Calu3 (cell line): ENCODE data around the gene FAM83D. TPM values are rescaled to one million over a fixed set of nuclear protein-coding genes. Genes with fewer than 3 reads are reported as not detected.

Experiments
- BruUV-seq: library from RNA; stranded (reverse); fragments of 400-500 nt; replicated peaks from 2 replicates; lab custom pipeline; 2021; lab: Mats Ljungman, UMichigan
- CTCF ChIA-PET: fragments of 300-600 bp; sonication (Branson Sonifier 250); formaldehyde crosslinking; loops from one replicate; lab custom pipeline; 2022; ENCODE audit warnings: antibody characterized with exemption; lab: Charles Lee
- DNase-seq: peaks from one replicate; pipeline ENCODE4 v3.0.0; 2022
- H3K27ac Mint-ChIP-seq: one replicate; pipeline ENCODE4 v1.8.0; 2022; ENCODE audit warnings: mixed read lengths; ENCODE audit not compliant: unreplicated experiment
- H3K27me3 Mint-ChIP-seq: one replicate; pipeline ENCODE4 v1.8.0; 2022; ENCODE audit warnings: mixed read lengths; ENCODE audit not compliant: unreplicated experiment
- H3K36me3 Mint-ChIP-seq: one replicate; pipeline ENCODE4 v1.8.0; 2022; ENCODE audit warnings: mild to moderate bottlenecking, moderate library complexity, mixed read lengths; ENCODE audit not compliant: insufficient read depth, unreplicated experiment
- H3K4me1 Mint-ChIP-seq: one replicate; pipeline ENCODE4 v1.8.0; 2022; ENCODE audit warnings: mild to moderate bottlenecking, low read depth, mixed read lengths; ENCODE audit not compliant: unreplicated experiment
- H3K4me3 Mint-ChIP-seq: one replicate; pipeline ENCODE4 v1.8.0; 2022; ENCODE audit warnings: mild to moderate bottlenecking, low read depth, moderate library complexity, mixed read lengths; ENCODE audit not compliant: unreplicated experiment
- H3K9me3 Mint-ChIP-seq: one replicate; pipeline ENCODE4 v1.8.0; 2022; ENCODE audit warnings: low read depth, mixed read lengths; ENCODE audit not compliant: unreplicated experiment
- intact Hi-C: fragments of 100-400 bp; cut with micrococcal nuclease; formaldehyde crosslinking; loops from one replicate; pipeline ENCODE4 v1.10.0; 2022; ENCODE audit not compliant: unreplicated experiment
- total RNA-seq: library from RNA; stranded (reverse); gene quantifications from 2 replicates; pipeline ENCODE4 v1.2.3, GENCODE V29; 2022
- TF ChIP-seq, protein P1 (sequence below): fragments of 200-600 bp; IDR thresholded peaks from one replicate; pipeline ENCODE4 v1.8.0; 2022; ENCODE audit warnings: antibody characterized with exemption; ENCODE audit not compliant: unreplicated experiment

Gene FAM83D
- total RNA-seq, 1 experiment from 2014 or later: 84.0 TPM

DNA sequence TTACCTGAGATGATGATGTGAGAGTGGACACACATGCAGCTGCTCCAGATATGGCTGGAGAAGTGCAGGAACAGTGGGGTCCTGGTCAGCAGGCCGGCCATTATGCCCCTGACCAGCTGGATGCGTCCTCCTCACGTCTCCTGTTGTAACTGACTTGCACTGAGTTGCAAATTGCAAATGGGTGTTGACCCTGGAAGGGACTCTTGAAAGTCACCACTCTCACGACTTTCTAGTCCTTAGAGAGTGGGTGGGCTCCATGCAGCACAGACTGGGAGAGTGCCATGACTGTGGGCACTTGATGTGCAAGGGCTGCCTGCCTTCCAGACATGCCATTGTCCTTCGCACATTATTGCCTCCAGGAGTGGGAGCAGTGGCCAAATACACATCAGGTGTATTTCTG is 10.8 kb downstream of the FAM83D start:
- DNase-seq: no peak
- Mint-ChIP-seq H3K36me3 (peaks cover 19% of the 10 kb centered on the region), H3K27ac (no peak overlapping the region), H3K4me3 (no peak overlapping the region), H3K9me3 (no peaks in the 10 kb centered on the region), H3K4me1 (peaks cover 56% of the 10 kb centered on the region), H3K27me3 (no peaks in the 10 kb centered on the region)
- intact Hi-C loops: no loop called here
- CTCF ChIA-PET: no interaction called here
- BruUV-seq: no TSS peak
- TF ChIP-seq, protein P1, sequence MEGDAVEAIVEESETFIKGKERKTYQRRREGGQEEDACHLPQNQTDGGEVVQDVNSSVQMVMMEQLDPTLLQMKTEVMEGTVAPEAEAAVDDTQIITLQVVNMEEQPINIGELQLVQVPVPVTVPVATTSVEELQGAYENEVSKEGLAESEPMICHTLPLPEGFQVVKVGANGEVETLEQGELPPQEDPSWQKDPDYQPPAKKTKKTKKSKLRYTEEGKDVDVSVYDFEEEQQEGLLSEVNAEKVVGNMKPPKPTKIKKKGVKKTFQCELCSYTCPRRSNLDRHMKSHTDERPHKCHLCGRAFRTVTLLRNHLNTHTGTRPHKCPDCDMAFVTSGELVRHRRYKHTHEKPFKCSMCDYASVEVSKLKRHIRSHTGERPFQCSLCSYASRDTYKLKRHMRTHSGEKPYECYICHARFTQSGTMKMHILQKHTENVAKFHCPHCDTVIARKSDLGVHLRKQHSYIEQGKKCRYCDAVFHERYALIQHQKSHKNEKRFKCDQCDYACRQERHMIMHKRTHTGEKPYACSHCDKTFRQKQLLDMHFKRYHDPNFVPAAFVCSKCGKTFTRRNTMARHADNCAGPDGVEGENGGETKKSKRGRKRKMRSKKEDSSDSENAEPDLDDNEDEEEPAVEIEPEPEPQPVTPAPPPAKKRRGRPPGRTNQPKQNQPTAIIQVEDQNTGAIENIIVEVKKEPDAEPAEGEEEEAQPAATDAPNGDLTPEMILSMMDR: no peak

DNA sequence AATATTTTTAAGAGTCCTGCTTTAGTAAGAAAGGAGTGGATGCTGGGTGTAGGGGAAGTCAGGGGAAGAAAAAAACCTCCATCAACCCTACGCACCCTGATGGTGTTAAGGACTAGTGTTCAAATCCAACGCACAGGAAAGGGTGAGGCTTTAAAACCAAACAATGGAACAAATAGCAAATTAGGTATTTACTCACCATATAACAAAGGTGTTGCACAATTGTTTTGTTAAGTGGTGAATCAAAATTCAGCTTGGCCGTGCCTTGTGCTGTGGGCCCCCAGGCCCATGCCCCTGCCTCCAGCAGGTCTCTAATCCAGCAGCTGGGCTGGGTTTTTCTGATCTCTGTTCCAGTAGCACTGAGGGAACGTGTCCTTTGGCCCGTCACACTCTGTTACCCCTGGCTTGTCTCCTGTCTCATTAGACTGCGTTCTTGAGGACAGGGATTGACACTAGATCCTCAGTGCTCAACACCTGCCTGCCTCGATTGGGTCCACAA is 11.8 kb downstream of the FAM83D start:
- no TSS peak for BruUV-seq

DNA sequence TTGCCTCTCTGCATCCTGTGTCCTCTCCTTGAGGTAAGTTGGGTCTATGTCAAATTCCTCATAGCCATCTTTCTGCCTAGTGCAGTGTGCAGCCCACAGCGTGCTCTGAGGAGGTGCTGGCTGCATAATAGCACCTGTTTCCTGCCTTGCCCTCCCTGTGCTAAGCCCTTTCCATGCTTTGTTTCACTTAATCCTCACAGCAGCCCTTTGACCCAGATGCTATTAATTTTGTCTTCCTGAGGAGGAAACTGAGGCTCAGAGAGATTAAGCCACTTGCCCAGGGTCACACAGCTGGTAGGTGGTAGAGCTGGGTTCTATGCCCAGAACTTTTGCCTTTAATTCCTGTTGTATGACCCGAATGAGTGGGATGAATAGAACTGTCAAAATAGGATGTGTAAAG is 13.5 kb downstream of the FAM83D start:
- DNase-seq: no peak
- Mint-ChIP-seq H3K4me3 (no peak overlapping the region), H3K4me1 (peaks cover 38% of the 10 kb centered on the region), H3K36me3 (peaks cover 17% of the 10 kb centered on the region), H3K27me3 (no peaks in the 10 kb centered on the region), H3K9me3 (no peaks in the 10 kb centered on the region), H3K27ac (no peak overlapping the region)
- TF ChIP-seq, protein P1: no peak
- intact Hi-C loops: no loop called here
- no TSS peak for BruUV-seq
- CTCF ChIA-PET: no interaction called here

More for the DNA sequence above, 11.8 kb downstream of the FAM83D start:
- Mint-ChIP-seq H3K4me3 (no peak overlapping the region), H3K36me3 (peaks cover 24% of the 10 kb centered on the region), H3K4me1 (peaks cover 47% of the 10 kb centered on the region), H3K9me3 (no peaks in the 10 kb centered on the region), H3K27ac (no peak overlapping the region), H3K27me3 (no peaks in the 10 kb centered on the region)
- CTCF ChIA-PET: no interaction called here
- TF ChIP-seq, protein P1: no peak
- no peak for DNase-seq
- intact Hi-C loops: no loop called here

DNA sequence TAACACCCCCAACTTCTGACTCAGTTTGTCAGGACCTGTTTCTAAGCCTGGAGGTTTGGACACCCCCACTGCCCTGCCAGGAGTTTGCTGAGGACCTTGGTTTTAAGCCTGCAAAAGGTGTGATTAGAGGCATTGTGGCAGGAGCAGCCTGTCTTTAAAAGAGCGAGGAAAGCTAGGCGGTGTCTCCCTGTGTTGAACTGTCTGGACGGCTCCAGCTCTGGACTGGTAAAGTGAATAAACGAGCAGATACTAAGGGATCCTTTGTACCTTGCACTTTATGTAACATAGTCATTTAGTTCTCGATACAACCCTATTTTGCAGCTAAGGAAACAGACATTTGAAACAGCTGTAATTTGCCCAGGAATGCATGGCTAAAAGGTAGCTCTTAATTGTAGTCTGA is 14.4 kb downstream of the FAM83D start:
- CTCF ChIA-PET: no interaction called here
- Mint-ChIP-seq H3K36me3 (peaks cover 17% of the 10 kb centered on the region), H3K27ac (peak overlapping the region; percentile 7), H3K9me3 (no peaks in the 10 kb centered on the region), H3K4me1 (peaks cover 31% of the 10 kb centered on the region), H3K4me3 (no peak overlapping the region), H3K27me3 (no peaks in the 10 kb centered on the region)
- intact Hi-C loops: no loop called here
- TF ChIP-seq, protein P1: no peak
- no peak for DNase-seq
- no TSS peak for BruUV-seq
